PC-9 (cell line): ENCODE results near the gene EGFLAM. TPM values are rescaled to one million over a fixed set of nuclear protein-coding genes. Genes with fewer than 3 reads are reported as not detected.

Experiments used
- BruUV-seq: library from RNA; stranded (reverse); fragments of 400-500 nt; replicated peaks from 2 replicates; lab custom pipeline; 2021; lab: Mats Ljungman, UMichigan
- CTCF ChIA-PET: fragments of 300-600 bp; sonication (Branson Sonifier 250); formaldehyde crosslinking; loops from one replicate; lab custom pipeline; 2022; ENCODE audit warnings: antibody characterized with exemption; lab: Charles Lee
- POLR2A ChIA-PET: fragments of 300-600 bp; sonication (Branson Sonifier 250); formaldehyde crosslinking; loops from one replicate; lab custom pipeline; 2022; ENCODE audit warnings: antibody characterized with exemption; ENCODE audit not compliant: unreplicated experiment; lab: Charles Lee
- DNase-seq, 2 experiments: peaks; one replicate each; pipeline versions ENCODE4 v3.0.0 to v3.0.0-alpha.2; 2015 to 2022; ENCODE audit warnings: mixed read lengths in 1 of 2
- H2AFZ ChIP-seq: fragments of 200-600 bp; sonication (generic); 2 replicates; pipeline ENCODE4 v1.8.1; 2017; ENCODE audit warnings: antibody characterized with exemption
- H3F3A ChIP-seq: fragments of 200-600 bp; sonication (generic); 2 replicates; pipeline ENCODE4 v1.8.1; 2017; ENCODE audit warnings: antibody characterized with exemption, mild to moderate bottlenecking, low read depth; ENCODE audit not compliant: insufficient read depth
- H3K27ac ChIP-seq: fragments of 200-600 bp; sonication (generic); 2 replicates; pipeline ENCODE4 v1.6.1; 2016; ENCODE audit warnings: mixed run types
- H3K27me3 ChIP-seq: fragments of 200-600 bp; sonication (generic); 2 replicates; pipeline ENCODE4 v1.6.1; 2016; ENCODE audit warnings: low read depth, mixed run types; ENCODE audit not compliant: insufficient read depth
- H3K36me3 ChIP-seq: fragments of 200-600 bp; sonication (generic); 2 replicates; pipeline ENCODE4 v1.6.1; 2016; ENCODE audit warnings: low read depth, mixed run types
- H3K4me1 ChIP-seq: fragments of 200-600 bp; sonication (generic); replicated peaks from 2 replicates; pipeline ENCODE4 v1.6.1; 2016; ENCODE audit warnings: mixed run types; ENCODE audit not compliant: insufficient read depth
- H3K4me2 ChIP-seq: fragments of 200-600 bp; sonication (generic); 2 replicates; pipeline ENCODE4 v1.6.1; 2017; ENCODE audit warnings: mixed run types
- H3K4me3 ChIP-seq: fragments of 200-600 bp; sonication (generic); 2 replicates; pipeline ENCODE4 v1.6.1; 2016; ENCODE audit warnings: mixed run types
- H3K79me2 ChIP-seq: fragments of 200-600 bp; sonication (generic); 2 replicates; pipeline ENCODE4 v1.6.1; 2017; ENCODE audit warnings: low read depth, mixed run types
- H3K9me2 ChIP-seq: fragments of 200-600 bp; sonication (generic); 2 replicates; pipeline ENCODE4 v1.8.1; 2017; ENCODE audit warnings: mild to moderate bottlenecking; ENCODE audit not compliant: insufficient read depth
- H3K9me3 ChIP-seq: fragments of 200-600 bp; sonication (generic); 2 replicates; pipeline ENCODE4 v1.8.1; 2016; ENCODE audit warnings: low read depth; ENCODE audit not compliant: insufficient read depth
- H4K20me1 ChIP-seq: fragments of 200-600 bp; sonication (generic); 2 replicates; pipeline ENCODE4 v1.8.1; 2017; ENCODE audit not compliant: insufficient read depth
- CTCF ChIP-seq: fragments of 200-600 bp; sonication (generic); conservative IDR thresholded peaks from 2 replicates; pipeline ENCODE4 v1.6.1; 2017; ENCODE audit warnings: mixed run types, antibody characterized with exemption, mild to moderate bottlenecking, moderate library complexity
- EZH2 ChIP-seq: fragments of 200-600 bp; sonication (generic); IDR thresholded peaks from 2 replicates; pipeline ENCODE4 v1.8.0; 2017; ENCODE audit warnings: antibody characterized with exemption, low read depth
- intact Hi-C: fragments of 100-400 bp; cut with micrococcal nuclease; formaldehyde crosslinking; loops from one replicate; pipeline ENCODE4 v1.10.0; 2022; ENCODE audit not compliant: unreplicated experiment
- total RNA-seq: library from RNA; stranded (reverse); gene quantifications from 2 replicates; pipeline ENCODE4 v1.2.3, GENCODE V29; 2021

The EGFLAM gene
- total RNA-seq, 1 experiment from 2014 or later: not detected

- Histone ChIP-seq H3F3A (no peaks in the 10 kb centered on the region), H3K27me3 (0 out of 2 replicates have a peak, but pooled peaks cover 8% of the 10 kb centered on the region), H3K79me2 (no peaks in the 10 kb centered on the region), H3K36me3 (no peaks in the 10 kb centered on the region), H3K9me2 (no peaks in the 10 kb centered on the region), H2AFZ (no peak overlapping the region), H3K27ac (no peak overlapping the region), H3K4me3 (no peak overlapping the region), H3K9me3 (no peaks in the 10 kb centered on the region; the same call in 1 of the 2 replicates), H3K4me1 (no peaks in the 10 kb centered on the region), H4K20me1 (no peaks in the 10 kb centered on the region), H3K4me2 (no peak overlapping the region)
- TF ChIP-seq EZH2 (no peak), CTCF (no peak)
- POLR2A ChIA-PET: no interaction called here
- CTCF ChIA-PET: no interaction called here
- intact Hi-C loops: no loop called here
- BruUV-seq: no TSS peak
- DNase-seq: no peak
Observed at GRCh38 chr5:38305148-38305547, 46.8 kb downstream of the EGFLAM start.

GRCh38 chr5:38307845-38308244 lies 49.5 kb downstream of the EGFLAM start:
- CTCF ChIA-PET: interaction anchor here (0.5 kb wide), 1 partner anchor 1280 kb away, joined by 8 read pairs; no protein-coding TSS in a partner anchor
- H2AFZ ChIP-seq: no peak overlapping the region
- no TSS peak for BruUV-seq
- H3K4me2 ChIP-seq: no peak overlapping the region
- no peaks in the 10 kb centered on the region for H3F3A ChIP-seq
- intact Hi-C loops: no loop called here
- H3K9me3 ChIP-seq: no peaks in the 10 kb centered on the region; the same call in 1 of the 2 replicates
- H3K79me2 ChIP-seq: no peaks in the 10 kb centered on the region
- no peaks in the 10 kb centered on the region for H3K4me1 ChIP-seq
- H3K9me2 ChIP-seq: no peaks in the 10 kb centered on the region
- 0 out of 2 replicates have a peak, but pooled peaks cover 8% of the 10 kb centered on the region for H3K27me3 ChIP-seq
- H3K4me3 ChIP-seq: no peak overlapping the region
- DNase-seq: no peak
- H3K27ac ChIP-seq: no peak overlapping the region
- POLR2A ChIA-PET: no interaction called here
- no peaks in the 10 kb centered on the region for H4K20me1 ChIP-seq
- TF ChIP-seq EZH2: no peak
- TF ChIP-seq CTCF: no peak
- H3K36me3 ChIP-seq: no peaks in the 10 kb centered on the region

- no peaks in the 10 kb centered on the region for H3K4me1 ChIP-seq
- no peaks in the 10 kb centered on the region for H3F3A ChIP-seq
- TF ChIP-seq CTCF (no peak), EZH2 (no peak)
- H4K20me1 ChIP-seq: no peaks in the 10 kb centered on the region
- no peak overlapping the region for H2AFZ ChIP-seq
- intact Hi-C loops: no loop called here
- no peak overlapping the region for H3K4me3 ChIP-seq
- ChIA-PET CTCF (no interaction called here), POLR2A (no interaction called here)
- H3K27ac ChIP-seq: no peak overlapping the region
- H3K27me3 ChIP-seq: peaks cover 27% of the 10 kb centered on the region
- no peaks in the 10 kb centered on the region for H3K79me2 ChIP-seq
- no peak overlapping the region for H3K4me2 ChIP-seq
- no peaks in the 10 kb centered on the region for H3K9me2 ChIP-seq
- BruUV-seq: no TSS peak
- DNase-seq: no peak
- no peaks in the 10 kb centered on the region for H3K9me3 ChIP-seq
- H3K36me3 ChIP-seq: no peaks in the 10 kb centered on the region
Observed at GRCh38 chr5:38316544-38317224, 58.3 kb downstream of the EGFLAM start.
